H54 (cell line): ENCODE data around the gene FOXO6.

Experiments
- DNase-seq: peaks from one replicate; pipeline ENCODE4 v3.0.0; 2011; ENCODE audit warnings: low spot score, mixed read lengths; ENCODE audit not compliant: insufficient read length
- FAIRE-seq: peaks from 3 replicates; lab custom pipeline; 2011; peaks lifted over from hg19 to GRCh38; lab: Jason Lieb, UNC
- POLR2A ChIP-seq: IDR thresholded peaks from 2 replicates; pipeline ENCODE4 v1.6.1; 2011; ENCODE audit warnings: low read depth, mild to moderate bottlenecking, low read length

FOXO6 gene

DNA sequence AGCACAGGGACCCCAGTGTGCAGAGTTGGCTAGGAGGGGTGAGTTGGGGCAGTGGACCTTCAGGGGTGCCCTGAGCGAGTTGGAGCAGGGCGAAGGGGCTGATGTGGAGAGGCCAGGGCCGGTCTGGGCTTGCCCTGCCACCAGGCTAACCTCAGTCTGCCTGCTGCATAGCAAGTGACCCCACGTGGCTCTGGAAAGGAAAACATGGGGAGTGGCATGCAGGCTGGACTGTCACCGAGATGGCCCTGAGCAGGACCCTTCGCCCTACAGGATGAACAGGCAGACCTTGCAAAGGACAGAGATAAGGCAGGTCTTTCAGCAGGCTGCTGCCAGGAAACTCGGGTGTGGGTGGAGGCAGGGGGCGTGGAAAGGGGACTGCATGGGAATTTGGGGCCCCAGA lies 51.5 kb downstream of the FOXO6 start:
- no peak for TF ChIP-seq POLR2A
- FAIRE-seq: no peak

DNA sequence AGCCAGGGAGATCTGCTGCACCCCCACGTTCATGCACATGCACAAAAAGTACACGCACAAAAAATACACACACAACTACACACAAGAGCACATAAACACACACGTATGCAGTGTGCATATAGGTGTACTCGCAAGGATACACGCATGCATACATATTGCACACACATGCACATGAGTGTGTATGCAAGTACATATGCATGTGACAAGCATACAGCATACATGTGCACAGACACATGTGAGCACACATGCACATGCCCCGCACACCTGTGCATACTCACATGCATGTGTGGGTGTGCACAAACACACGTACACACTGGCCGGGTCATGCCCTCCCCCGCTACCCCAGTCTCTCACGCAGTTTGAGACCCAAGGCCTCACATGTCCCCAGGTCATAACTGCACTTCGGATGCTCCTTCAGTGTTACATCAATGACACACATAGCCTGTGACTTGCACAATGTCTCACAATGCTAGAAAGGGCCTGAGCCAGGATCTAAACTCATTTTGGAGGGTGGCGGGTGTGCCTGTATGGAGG lies 52.6 kb downstream of the FOXO6 start:
- FAIRE-seq: no peak
- DNase-seq: no peak
- TF ChIP-seq POLR2A: no peak

More for the DNA sequence above, 51.5 kb downstream of the FOXO6 start:
- DNase-seq: no peak

DNA sequence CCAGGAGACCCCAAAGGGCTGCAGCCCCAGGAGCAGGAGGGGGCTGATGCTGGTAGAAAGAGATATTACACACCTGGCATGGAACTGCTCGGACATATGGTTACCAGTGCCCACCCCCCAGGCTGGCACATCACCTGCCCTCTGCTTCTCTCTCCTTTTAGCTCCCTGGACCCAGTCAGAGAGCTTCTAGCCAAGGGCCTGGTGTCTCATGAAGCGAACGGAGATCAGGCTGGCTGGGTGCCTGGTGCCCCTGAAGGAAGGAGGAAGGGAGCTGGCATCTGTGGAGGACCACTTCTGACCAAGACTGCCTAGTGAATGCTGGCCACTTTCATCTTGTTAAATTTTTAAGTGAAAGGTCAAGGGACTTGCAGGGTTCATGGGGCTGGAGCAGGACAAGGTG lies 53.1 kb downstream of the FOXO6 start:
- TF ChIP-seq POLR2A: no peak
- DNase-seq (no peak), FAIRE-seq (no peak)

DNA sequence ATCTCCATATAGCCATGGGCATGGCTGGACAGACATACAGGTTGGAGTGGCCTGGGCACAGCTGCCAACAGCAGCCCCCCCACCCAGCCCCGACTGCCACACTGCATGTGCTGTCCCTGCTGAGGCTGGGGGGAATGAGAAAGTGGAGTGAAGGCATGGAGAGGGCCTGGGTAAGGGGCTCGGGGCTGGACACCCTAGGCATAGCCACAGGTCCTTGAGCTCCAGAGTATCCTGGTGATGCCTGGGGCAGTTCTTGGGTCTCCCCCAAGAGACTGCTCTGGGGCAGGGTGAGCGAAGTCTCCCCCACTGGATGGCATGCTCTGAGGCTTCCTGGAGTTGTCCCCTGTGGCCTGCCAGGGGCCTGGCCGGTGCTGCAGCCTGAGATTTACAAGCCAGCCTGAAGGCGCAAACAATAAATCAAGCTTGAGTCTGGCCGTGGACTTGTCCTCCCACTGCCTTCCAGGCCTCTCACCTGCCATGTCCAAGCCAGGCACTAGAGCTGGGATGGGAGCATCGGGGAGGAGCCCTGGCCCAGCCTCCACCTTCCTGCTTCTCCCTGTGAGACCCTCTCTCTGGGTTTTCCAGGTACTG lies 53.6 kb downstream of the FOXO6 start:
- DNase-seq (no peak), FAIRE-seq (no peak)
- no peak for TF ChIP-seq POLR2A

DNA sequence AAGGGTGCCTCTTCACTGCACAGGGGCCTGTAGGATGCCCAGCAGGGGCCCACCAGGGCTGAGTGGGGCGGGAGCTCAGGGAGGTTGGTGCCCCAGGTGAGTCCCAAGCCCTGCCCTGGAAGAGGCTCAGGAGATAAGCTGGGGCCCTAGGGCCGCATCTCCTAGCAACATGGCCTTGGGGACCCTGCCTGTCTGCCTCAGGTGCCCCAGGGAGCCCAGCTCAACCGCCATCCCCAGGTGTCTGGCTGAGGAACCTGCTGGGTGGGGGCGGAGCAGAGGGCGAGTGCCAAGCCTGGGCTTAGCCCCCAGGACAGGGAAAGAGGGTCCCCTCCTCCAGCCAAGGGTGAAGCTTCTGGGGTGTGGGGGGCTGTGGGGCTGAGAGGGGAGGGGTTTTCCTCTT lies 54.8 kb downstream of the FOXO6 start:
- no peak for FAIRE-seq
- TF ChIP-seq POLR2A: no peak

DNA sequence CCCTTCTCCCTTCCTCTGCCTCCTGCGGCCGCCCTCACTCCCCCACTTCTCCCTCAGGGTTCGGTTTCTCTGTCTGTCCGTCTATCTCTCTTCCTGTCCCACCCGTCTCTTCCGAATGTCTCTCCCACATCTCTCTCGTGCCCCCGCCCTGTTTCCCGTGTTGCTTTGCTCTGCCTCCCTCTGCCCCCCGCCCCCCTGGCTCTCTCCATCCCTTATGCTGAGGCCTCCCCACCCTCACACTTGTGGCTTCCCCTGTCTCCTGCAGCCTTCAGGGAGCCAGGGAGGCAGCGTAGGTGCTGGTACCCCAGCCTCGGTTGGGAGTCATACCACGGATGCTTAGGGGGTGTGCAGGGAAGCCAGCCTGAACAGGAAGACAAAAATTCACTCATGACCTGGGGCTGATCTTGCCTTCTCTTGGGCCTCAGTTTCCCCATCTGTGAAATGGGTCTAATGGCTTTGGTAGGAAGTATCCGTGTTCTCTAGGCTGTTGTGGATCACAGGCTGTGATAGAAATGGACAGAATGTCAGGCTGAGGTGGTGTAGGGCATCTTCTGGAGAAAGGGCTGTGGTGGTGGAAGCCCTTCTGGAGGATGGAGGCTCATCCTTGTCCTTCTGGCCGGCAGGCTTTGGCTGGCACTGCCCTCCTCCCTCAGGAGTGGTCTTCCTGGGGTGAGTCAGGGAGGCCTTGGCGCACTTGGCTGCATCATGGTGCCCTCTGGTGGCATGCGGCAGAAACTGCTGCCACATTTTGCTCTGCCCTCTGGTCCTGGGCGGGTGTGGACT lies 55.5 kb downstream of the FOXO6 start:
- DNase-seq (peak; percentile 96), FAIRE-seq (no peak)
- TF ChIP-seq POLR2A: no peak

More for the DNA sequence above, 54.8 kb downstream of the FOXO6 start:
- no peak for DNase-seq

DNA sequence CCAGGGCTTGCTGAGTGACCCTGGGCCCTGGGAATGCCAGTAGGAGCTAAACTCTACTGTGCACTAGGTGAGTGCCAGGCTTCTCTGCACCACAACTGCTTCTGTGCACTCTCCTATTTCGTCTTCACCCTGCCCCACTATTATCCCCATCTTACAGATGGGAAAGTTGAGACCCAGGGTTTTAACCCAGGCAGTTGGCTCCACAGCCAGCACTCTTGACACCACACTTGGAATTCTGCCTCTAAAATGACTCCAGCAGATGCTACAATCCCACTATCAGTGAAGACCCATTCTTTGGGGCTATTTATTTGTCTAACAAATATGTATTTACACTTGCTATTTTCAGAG lies 56.1 kb downstream of the FOXO6 start:
- DNase-seq (no peak), FAIRE-seq (no peak)
- TF ChIP-seq POLR2A: no peak

DNA sequence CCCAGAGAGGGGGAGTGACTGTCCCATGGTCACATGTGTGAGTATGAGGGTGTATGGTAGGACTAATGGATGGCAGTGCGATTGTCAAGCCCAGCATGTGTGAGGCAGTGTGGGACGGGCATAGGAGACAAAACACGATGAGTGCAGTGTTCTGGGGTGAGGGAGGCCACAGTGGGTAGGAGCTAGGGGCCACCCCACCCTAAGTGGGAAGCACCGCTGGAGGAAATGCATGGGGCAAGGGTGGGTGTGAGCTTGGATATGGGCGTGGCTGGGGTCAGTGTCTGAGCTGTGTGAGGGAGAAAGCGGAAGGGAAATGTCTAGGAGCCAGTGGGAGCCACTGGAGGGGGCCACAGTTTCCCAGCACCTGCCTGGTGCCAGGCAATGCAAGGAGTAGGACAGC lies 56.5 kb downstream of the FOXO6 start:
- FAIRE-seq (no peak), DNase-seq (no peak)
- no peak for TF ChIP-seq POLR2A

DNA sequence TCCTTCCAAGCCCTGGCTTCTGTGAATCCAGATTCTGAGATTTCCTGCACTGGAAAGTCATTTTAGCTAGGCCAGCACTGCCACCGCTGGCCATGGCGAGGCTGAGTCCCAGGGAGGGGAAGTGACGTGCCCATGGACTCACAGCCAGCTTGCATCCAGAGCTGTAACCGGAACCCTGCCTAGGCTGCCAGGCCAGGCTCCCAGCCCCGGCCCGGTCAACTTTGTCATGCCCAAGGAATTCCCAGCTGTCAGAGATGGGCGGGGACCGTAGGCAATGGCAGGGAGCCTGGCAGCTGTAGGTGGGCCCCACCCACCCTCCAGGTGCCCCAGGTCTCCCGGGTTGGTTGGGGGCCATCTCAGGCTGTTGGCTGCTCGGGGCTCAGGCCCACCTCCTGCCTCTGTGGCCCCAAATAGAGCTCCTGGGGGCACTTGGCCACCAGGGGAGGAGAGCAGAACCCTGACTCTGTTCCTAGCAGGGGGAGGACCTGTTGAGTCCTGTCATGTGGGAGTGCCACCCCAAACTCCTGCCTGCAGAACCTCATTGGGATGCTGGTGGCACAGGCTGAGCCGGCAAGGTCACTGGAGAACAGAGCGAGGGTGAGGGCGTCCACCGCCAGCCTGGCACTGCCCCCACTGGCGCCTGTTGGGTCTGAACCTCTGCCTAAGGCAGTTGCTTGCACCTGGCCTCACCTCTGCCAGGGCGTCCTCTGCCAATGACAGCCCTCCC lies 57.8 kb downstream of the FOXO6 start:
- FAIRE-seq (peak; percentile 43), DNase-seq (peak; percentile 99)
- TF ChIP-seq POLR2A: peak; percentile 61

DNA sequence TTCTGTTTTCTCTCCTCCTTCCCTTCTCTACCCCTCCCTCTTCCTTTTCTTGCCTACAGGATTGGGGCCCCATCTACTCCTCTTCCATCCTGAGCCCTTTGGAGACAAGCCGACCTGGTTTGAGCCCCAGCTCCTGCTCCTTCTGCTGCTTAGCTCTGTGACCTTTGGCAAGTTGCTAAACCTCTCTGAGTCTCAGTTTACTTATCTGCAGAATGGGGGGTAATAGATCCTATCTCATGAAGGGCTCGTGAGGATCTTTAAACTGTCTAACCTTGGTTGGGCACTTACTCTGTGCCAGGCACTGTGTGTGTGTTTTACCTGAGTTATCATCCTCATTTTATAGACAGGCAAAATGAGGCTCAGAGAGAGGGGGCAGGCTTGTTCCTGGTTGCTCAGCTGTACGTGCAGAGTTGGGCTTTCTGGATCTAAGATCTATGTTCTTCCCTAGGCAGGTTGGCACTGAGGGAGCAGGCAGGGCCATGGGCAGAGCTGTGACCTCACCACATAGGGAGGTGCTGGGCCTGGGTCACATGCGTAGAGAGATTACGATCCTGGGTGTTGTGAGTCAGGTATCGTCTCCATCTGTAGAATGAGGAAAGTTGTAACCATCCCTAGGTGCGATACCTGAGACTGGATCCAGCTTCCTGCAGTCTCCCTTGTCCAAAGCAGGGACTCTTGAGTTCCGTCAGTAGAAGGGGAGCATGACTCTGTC lies 58.5 kb downstream of the FOXO6 start:
- no peak for TF ChIP-seq POLR2A
- no peak for FAIRE-seq

DNA sequence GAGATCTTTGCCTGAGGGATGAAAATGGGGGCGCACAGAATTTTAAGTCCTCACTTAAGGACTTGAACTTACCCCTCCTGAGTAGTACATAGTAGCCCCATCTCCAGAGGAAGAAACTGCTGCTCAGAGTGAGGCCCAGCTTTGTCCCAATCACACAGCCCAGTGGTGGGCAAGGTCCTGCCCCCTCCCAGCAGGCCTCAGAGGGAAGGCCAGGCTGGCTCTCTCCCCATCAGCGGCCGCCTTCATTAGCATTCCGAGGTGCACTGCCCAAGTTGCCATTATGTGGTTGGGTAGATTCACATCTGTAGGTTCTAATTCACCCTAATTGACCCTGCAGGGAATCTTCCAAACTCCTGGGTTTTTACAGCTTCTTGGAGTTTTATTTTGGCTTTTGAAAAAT lies 59.1 kb downstream of the FOXO6 start:
- FAIRE-seq: no peak
- DNase-seq: no peak
- no peak for TF ChIP-seq POLR2A

More for the DNA sequence above, 58.5 kb downstream of the FOXO6 start:
- no peak for DNase-seq

DNA sequence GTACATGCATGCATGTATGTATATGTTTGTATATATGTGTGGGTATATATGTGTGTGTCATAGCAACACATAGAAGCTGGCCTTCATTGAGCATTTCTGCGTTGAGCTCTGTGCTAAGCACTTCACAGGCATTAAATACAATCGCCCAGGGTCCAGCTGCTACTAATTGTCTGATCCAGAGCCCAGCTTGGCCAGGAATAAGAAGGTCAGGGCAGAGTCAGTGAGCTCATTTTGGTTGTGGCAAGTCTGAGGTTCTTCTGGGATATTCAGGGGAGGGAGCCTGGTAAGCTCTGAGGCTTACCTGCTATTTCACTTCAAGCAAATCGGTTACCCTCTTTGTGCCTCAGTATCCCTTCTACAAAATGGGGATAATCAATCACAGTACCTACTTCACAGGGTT lies 59.6 kb downstream of the FOXO6 start:
- DNase-seq (no peak), FAIRE-seq (no peak)
- TF ChIP-seq POLR2A: no peak

DNA sequence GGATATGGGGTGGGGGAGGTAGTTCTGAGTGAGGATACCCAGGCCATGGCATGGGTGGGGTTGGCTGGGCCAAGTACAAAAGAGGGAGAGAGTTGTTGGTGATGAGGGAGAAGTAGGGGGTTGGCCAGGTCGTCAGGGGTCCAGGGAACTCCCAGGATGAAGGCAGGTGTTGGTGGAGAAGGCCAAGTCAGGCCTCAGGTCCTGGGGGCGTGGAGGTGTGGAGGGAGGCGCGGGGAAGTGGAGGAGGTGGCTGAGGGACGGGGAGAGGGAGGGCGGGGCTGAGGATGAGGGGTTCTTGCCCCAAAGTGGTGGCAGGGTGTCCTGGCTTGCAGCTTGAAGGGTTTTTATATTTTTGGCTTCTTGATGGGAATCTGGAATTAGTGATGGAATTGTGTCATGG lies 61.1 kb downstream of the FOXO6 start:
- DNase-seq: no peak
- TF ChIP-seq POLR2A: no peak
- no peak for FAIRE-seq
